ENCODE data around the gene ACVR1.

Gene ACVR1

DNA sequence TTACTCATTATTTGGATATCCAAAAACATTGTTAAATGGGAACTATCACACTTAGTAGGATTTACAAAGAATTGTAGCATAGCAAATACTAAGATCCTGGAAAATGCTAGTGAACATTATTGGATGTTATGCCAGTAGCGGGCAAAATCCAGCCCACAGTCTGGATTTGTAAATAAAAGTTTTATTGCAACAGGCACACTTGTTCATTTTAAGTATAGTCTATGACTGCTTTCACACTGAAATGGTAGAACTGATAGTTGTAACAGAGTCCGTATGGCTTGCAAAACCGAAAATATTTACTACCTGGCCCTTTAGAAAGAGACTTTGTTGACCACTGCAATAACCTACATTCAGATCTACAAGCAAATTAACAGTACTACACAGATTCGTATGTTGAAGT is 53.6 kb downstream of the ACVR1 start:
- DNase-seq = no peak

DNA sequence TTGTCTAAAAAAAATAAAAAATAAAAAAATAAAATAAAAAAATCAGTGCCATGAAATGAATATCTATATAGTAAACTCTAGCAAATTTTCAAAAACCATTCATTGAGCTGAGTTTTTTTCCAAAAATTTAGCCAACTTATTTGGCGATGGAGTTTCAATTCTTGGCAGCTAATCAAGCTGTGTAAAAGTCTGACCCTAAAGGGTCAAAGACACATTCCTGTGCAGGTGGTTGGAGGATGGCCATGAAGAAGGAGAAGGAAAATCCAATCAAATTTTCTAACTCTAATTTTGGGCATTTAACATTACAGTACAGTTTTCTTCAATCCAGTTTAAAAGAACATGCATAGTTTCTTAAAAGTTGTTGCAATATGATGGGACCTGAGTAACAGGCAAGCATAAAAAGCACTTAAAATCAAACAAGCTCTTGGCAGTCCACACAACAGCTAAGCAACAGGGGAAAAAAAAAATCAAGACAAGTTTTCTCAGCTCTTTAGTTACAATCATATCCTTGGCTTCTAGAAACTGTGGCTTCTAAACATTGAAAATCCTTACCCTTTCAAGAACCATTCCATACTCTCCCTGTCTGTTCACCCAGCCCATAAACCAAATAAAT is 54.5 kb downstream of the ACVR1 start:
- no peak for DNase-seq

DNA sequence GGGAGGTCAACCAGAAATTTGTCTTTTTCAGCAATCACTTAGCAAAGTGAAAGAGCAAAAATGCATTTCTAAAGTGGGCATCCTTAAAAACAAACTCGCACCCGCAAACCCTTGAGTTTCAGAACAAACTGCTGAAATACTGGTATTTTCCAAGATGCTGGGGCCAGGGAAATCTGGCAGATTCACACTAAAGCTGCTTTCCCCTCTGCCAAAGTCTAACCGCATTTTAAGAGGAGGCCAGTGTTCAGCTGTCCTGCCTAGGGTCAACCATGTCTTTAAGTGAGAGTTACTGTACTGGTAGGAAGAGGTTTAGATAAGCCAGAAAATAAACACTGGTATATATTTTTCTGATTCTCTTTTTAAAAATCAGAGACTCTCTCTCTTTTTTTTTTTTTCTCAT is 55.9 kb downstream of the ACVR1 start:
- no peak for DNase-seq

GRCh38 chr2:157819761-157820160 is 56.4 kb downstream of the ACVR1 start:
- no peak for DNase-seq

DNA sequence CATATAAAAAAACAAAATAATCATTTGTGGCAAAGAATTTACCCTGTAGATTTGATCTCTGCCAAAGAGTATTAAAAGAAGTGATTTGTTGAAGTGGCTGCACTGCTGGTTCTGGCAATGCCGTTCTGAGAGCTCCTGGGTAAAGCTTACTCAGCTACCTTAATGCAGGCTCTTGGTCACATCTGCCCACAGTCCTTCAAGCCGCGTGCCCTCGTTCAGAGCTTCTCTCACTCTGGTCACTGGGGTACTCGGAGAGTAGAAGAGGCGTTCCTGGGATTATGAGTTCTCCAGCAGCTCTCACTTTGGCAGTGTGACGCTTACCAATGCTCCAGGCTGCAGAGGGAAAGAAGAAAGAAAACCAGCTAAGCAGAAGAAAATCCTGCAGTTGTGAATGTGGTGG is 57.9 kb downstream of the ACVR1 start:
- no peak for DNase-seq

GRCh38 chr2:157815421-157815820 is 60.7 kb downstream of the ACVR1 start:
- DNase-seq = no peak

- DNase-seq = no peak
Observed at GRCh38 chr2:157813467-157813866, 62.7 kb downstream of the ACVR1 start.

GRCh38 chr2:157810037-157810436 is 66.1 kb downstream of the ACVR1 start:
- DNase-seq = no peak

DNA sequence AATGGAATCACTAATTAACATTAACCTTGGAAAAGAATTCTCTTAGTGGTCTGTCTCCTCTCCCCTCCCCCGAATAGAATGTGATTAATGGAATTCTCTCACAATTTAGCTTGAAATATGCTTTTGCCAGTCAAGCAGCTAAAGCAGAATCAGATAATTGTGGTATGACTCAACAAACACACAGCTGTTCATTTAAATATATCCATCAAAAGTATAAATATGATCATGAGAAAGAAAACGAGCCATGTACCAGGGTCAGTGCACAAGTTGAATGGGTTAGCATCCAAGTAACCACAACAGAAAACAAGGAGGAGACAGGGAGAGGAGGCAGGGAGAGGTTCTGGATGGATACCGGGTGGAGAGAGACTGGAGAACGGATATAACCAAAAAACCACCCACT is 66.9 kb downstream of the ACVR1 start:
- DNase-seq = no peak

DNA sequence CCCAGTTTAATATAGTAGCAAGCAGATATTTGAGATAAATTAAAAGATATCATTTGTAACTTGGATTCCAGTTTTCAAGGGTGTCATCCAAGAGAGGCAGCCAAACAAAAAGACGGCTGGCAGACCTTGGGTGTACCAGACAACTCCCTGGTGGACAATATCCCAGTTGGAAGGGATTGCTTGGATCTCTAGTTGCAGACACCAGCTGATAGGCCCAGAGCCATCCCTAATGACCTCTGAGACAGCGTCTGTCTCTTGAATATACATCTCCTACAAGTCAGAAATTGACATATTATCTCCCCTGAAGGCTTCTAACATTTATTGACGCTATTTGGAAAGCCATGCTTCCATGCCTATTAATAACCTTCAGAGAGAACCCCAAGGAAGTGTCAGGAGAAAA is 67.7 kb downstream of the ACVR1 start:
- no peak for DNase-seq

GRCh38 chr2:157806426-157807077 is 69.6 kb downstream of the ACVR1 start:
- no peak for DNase-seq

- DNase-seq = no peak
Observed at GRCh38 chr2:157805519-157805918, 70.6 kb downstream of the ACVR1 start.

DNA sequence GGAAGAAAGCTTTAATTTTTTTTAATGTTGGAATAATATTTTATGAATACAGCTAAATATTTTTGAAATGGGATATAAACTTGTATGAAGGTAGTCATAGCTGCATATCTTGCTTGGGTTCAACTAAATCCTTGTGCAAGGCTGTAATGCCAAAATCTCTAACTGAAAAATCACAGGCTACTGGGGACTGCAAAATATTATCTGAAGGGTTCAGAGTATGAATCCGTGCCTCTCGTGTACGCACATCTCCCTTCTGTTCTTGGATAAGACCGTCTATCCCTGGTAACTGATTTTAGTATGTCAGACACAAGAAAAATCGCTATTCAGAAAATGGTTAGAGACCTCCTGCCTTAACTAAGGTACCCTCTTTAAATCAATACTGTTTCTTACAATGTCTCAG is 71.8 kb downstream of the ACVR1 start:
- no peak for DNase-seq

DNA sequence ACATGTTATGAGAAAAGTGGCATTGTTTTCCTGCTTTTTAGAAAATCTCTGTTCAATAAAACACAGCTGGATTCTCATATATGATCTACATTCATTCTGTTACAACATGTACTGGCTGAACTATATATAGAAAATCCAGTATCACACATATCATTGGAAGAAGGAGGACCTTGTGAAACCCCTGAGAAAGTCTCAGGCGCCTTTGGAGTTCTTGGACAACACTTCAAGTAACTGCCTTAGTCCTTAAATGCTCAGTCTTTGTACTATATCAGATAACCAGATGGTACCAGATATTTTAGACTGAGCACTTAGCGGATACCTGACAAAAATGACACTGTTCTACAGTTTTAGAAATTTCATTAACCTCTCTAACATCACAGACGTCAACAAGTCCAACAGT is 72.2 kb downstream of the ACVR1 start:
- no peak for DNase-seq

DNA sequence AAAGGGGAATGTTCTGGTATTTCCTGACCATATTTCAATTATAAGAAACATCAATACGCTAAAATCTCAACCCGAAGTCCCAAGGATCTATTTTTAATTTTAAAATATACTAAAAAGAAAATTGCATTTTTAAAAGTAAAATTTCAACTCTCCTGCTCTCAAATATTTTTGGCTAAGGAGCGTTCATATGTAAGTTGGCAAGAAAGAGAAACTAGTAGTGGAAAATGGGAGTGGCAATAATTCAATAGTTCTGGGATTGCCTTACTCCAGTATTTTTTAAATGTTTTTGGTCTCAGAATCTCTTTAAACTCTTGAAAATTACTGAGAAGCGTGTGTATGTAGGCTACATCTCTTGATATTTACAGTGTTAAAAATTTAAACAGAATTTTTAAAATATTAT is 72.7 kb downstream of the ACVR1 start:
- DNase-seq = no peak

DNA sequence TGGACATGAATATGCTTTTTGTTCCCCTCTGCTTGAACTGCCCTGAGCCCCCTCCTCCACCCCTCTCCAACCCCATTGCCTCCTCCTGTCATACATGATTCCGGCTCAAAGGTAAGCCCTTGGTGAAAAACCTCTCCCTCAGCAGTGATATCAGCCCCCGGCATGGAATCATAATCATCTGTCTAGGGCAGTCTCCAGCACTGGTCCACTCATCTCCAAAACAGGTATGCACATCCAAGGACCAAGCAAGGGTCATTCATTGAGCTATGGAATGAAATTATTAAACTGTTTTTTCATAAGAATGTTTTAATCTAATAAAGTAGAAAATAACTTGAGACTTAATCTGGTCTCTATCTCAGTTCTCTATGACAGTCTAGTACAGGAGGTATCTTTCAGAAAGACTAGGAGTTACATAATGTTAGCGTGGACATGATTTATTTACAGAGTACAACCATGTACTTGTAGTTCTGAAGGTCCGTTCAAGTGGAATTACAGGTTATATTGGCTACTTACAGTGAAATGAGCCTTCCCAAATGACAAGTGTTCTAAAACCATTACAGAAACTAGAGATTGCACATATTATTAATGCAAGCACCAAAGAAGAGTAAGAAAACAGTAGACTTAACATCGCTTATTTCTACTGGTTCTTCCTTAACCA is 75.2 kb downstream of the ACVR1 start:
- DNase-seq = no peak

DNA sequence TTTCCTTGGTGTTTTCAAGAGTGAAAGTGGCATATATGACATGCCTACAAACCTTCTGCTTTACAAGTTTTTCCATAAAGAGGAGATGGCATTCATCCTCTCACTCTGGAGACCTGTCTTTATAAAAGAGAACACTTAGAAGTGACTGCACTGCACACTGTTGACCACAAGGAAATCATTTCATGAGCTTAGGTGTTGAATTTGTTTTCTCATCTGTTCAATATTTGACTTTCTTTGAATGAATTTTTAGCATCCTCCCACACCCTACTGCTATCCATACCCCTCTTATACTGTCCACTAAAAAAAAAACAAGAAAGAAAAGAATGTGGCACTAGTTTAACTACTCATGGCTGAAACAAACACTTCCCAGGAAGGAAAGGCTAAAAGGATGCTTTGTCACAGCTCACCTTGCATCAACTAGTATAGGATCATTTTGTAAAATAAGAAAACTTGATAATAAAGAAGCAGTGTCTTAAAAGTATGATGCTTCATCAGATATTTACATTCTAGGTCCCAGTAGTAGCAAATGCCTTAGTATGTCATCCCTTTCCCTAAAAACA is 83.0 kb downstream of the ACVR1 start:
- no peak for DNase-seq

DNA sequence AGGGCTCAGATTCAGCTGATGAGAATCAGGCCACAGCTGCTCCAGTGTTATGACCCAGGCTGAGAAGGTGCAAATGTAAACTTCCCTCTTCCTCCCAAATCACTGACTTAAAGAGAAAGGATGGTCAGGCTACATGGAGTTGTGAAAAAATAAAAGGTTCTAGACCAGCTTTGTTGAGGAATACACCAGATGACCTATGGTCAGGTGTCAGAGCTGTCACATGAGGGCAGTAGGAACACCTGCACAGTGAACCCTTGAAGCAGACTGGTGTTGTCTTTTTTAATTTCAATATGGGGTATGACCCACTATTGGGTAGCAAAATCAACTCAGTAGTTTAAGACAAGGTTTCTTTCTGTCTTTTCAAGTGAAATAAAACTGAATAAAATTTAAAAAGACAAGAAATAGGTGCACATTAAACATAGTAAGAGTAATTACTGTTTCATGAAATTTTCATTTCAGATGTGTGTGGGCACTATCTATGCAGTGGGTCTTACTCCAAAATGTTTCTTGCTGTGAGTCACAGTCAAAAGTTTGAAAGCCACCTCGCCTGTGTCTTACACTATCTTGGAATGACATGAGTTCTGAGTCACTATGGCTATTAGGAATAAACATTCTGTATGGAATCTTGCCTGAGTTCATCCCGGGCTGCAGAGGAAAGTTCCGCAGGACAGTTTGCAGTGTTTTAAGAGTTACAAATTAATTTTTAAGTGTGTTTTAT is 83.6 kb downstream of the ACVR1 start:
- DNase-seq = no peak

GRCh38 chr2:157790780-157791179 is 85.3 kb downstream of the ACVR1 start:
- no peak for DNase-seq

DNA sequence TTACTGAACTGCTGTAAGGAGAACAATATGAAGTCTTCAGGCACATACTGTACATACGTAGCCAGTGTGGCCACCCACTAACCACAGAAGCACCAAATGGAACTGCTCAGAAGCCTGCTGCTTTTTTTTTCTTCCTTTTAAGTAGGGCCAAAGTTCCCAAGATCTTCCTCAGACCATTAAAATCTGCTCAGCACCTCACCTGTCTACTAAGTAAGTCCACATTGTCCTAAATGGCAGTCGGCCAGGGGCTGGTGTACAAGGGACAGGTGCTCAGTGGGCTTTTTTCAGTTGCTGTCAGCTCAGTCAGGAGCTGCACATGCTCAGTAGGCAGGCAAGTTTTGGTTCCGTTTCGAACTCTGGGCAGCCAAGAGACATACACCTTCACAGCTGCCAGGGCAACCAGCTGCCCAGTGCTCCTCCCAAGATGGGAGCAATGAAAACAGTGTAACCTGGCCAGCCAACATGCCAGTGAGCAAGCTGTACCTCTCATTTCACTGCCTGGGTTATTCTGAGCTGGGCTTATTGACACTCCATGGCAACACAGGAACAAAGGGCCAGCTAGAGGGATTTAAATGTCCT is 86.1 kb downstream of the ACVR1 start:
- DNase-seq = no peak

DNA sequence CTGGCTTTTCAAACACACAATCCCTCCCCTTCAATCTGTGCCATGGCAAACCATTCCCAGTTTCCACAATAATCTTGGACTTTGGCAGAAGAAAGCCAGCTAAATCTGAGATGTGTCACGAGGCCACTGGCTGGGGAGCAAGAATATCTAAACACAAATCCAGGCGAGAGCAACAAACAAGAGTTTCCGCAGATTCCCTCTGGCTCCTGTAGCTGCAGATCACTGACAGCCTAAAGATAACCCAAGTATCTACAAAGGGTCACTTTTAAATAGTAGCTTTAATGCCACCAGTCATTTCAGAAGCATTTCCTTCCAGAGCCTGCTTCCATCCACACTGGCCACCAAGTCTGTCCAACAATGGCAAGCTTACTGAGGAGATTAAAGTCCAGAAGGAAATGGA is 86.9 kb downstream of the ACVR1 start:
- no peak for DNase-seq

DNA sequence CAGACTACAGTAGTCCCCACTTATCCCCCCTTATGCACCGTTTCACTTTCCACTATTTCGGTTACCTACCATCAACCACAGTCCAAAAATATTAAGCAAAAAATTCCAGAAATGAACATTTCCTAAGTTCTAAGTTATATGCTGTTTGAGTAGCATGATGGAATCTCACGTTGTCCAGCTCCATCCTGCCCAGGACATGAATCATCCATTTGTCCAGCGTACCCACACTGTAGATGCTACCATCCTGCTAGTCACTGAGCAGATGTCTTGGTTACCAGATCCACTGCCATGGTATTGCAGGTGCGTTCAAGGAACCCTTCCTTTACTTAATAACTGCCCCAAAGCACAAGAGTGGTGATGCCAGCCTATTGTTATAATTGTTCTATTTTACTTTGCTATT is 87.9 kb downstream of the ACVR1 start:
- no peak for DNase-seq

GRCh38 chr2:157787364-157787938 is 88.7 kb downstream of the ACVR1 start:
- no peak for DNase-seq
